GM12878 (cell line): ENCODE measurements around the gene QSOX2. TPM values are rescaled to one million over a fixed set of nuclear protein-coding genes. Genes with fewer than 3 reads are reported as not detected.

Experiments
- ATAC-seq: fragments of 200-7000 bp; cut with Tn5 transposase; 3 replicates; pipeline ENCODE4 v1.9.1; 2020; ENCODE audit warnings: mild to moderate bottlenecking, moderate library complexity
- BruUV-seq: library from RNA; stranded (reverse); fragments of 400-500 nt; replicated peaks from 2 replicates; lab custom pipeline; 2021; lab: Mats Ljungman, UMichigan
- CTCF ChIA-PET: fragments of 300-600 bp; sonication (Branson Sonifier 250); formaldehyde crosslinking; extraction: SDS; loops from one replicate; lab custom pipeline; 2021; ENCODE audit warnings: inconsistent platforms; lab: Yijun Ruan, JAX
- POLR2A ChIA-PET: fragments of 350-600 bp; formaldehyde crosslinking; extraction: SDS; loops from one replicate; lab custom pipeline; 2021; ENCODE audit warnings: inconsistent platforms; lab: Charles Lee
- RAD21 ChIA-PET: fragments of 300-600 bp; sonication (Branson Sonifier 250); formaldehyde crosslinking; loops from one replicate; lab custom pipeline; 2023; ENCODE audit warnings: antibody characterized with exemption; ENCODE audit not compliant: unreplicated experiment; lab: Charles Lee
- SMC1A ChIA-PET: fragments of 300-600 bp; sonication (Branson Sonifier 250); formaldehyde crosslinking; loops from one replicate; lab custom pipeline; 2023; ENCODE audit not compliant: unreplicated experiment, uncharacterized antibody; lab: Charles Lee
- DNase-seq: peaks from one replicate; pipeline ENCODE4 v3.0.0-alpha.2; 2011; ENCODE audit warnings: low read depth, low spot score
- FAIRE-seq: peaks from 3 replicates; lab custom pipeline; 2011; peaks lifted over from hg19 to GRCh38; lab: Jason Lieb, UNC
- H2AFZ ChIP-seq: 2 replicates; pipeline ENCODE4 v1.6.0; 2011; ENCODE audit warnings: low read depth, low read length, control low read depth; ENCODE audit not compliant: control insufficient read depth
- H3K27ac ChIP-seq: 2 replicates; pipeline ENCODE4 v1.5.1; 2011; ENCODE audit warnings: control low read depth; ENCODE audit not compliant: control insufficient read depth, insufficient read depth
- H3K27me3 ChIP-seq, 2 experiments: replicated peaks in 1 of 2; 2 replicates each; pipeline versions ENCODE4 v1.6.0 to v1.6.1; 2011; ENCODE audit warnings: low read length in 1 of 2; ENCODE audit not compliant: control insufficient read depth in 2 of 2, insufficient read depth in 2 of 2
- H3K36me3 ChIP-seq, 2 experiments: 2 replicates each; pipeline ENCODE4 v1.5.1; 2011; ENCODE audit warnings: low read length in 1 of 2; ENCODE audit not compliant: control insufficient read depth in 2 of 2, insufficient read depth in 2 of 2
- H3K4me1 ChIP-seq: 2 replicates; pipeline ENCODE4 v1.6.1; 2011; ENCODE audit warnings: mild to moderate bottlenecking, low read length, moderate library complexity, mixed read lengths; ENCODE audit not compliant: control insufficient read depth, insufficient read depth
- H3K4me2 ChIP-seq: 2 replicates; pipeline ENCODE4 v1.6.0; 2011; ENCODE audit warnings: control low read depth; ENCODE audit not compliant: control insufficient read depth, insufficient read depth
- H3K4me3 ChIP-seq: fragments of 200-600 bp; sonication (generic); 2 replicates; pipeline ENCODE4 v1.5.1; 2016
- H3K79me2 ChIP-seq: 2 replicates; pipeline ENCODE4 v1.6.0; 2011; ENCODE audit warnings: low read length; ENCODE audit not compliant: control insufficient read depth, insufficient read depth
- H3K9ac ChIP-seq: 2 replicates; pipeline ENCODE4 v1.8.0; 2011; ENCODE audit warnings: low read length, control low read depth, mixed read lengths; ENCODE audit not compliant: control insufficient read depth, insufficient read depth
- H3K9me3 ChIP-seq: replicated peaks from 3 replicates; pipeline ENCODE4 v1.5.1; 2011; ENCODE audit warnings: mild to moderate bottlenecking, low read length; ENCODE audit not compliant: control insufficient read depth, insufficient read depth
- H4K20me1 ChIP-seq: 2 replicates; pipeline ENCODE4 v1.6.0; 2011; ENCODE audit not compliant: control insufficient read depth, insufficient read depth
- EP300 ChIP-seq, 2 experiments: fragments of 150-350 bp in 1 of 2; IDR thresholded peaks; 2 replicates each; pipeline ENCODE4 v1.6.1; 2011 to 2012; ENCODE audit warnings: low read depth in 2 of 2, low read length in 2 of 2, borderline replicate concordance in 1 of 2, improper control_type of control experiment in 1 of 2, inconsistent platforms in 1 of 2; ENCODE audit not compliant: control insufficient read depth in 1 of 2
- IKZF1 ChIP-seq: fragments of 450-650 bp; conservative IDR thresholded peaks from 2 replicates; pipeline ENCODE4 v1.6.1; 2017; ENCODE audit warnings: antibody characterized with exemption, mild to moderate bottlenecking
- POU2F2 ChIP-seq: IDR thresholded peaks from 3 replicates; pipeline ENCODE4 v1.6.1; 2011; ENCODE audit warnings: low read depth, mild to moderate bottlenecking, low read length, borderline replicate concordance
- RCOR1 ChIP-seq: conservative IDR thresholded peaks from 2 replicates; pipeline ENCODE4 v1.6.1; 2012; ENCODE audit warnings: low read depth, low read length, improper control_type of control experiment
- RFX5 ChIP-seq: IDR thresholded peaks from 2 replicates; pipeline ENCODE4 v1.6.1; 2011; ENCODE audit warnings: low read depth, low read length, improper control_type of control experiment
- RUNX3 ChIP-seq: IDR thresholded peaks from 2 replicates; pipeline ENCODE4 v1.6.1; 2012; ENCODE audit warnings: low read length, inconsistent platforms
- SP1 ChIP-seq: IDR thresholded peaks from one replicate; pipeline ENCODE4 v1.6.1; 2011; ENCODE audit warnings: low read depth, low read length
- SPI1 ChIP-seq: IDR thresholded peaks from 2 replicates; pipeline ENCODE4 v1.6.1; 2011; ENCODE audit warnings: low read depth, mild to moderate bottlenecking, low read length, moderate library complexity, borderline replicate concordance; ENCODE audit not compliant: insufficient read depth
- YY1 ChIP-seq: IDR thresholded peaks from 2 replicates; pipeline ENCODE4 v1.6.1; 2011; ENCODE audit warnings: low read depth, mild to moderate bottlenecking, low read length
- ZNF207 ChIP-seq: fragments of 450-650 bp; IDR thresholded peaks from 2 replicates; pipeline ENCODE4 v1.6.1; 2014; ENCODE audit warnings: antibody characterized with exemption, mild to moderate bottlenecking, borderline replicate concordance
- ZSCAN29 ChIP-seq: fragments of 450-650 bp; IDR thresholded peaks from 2 replicates; pipeline ENCODE4 v1.6.1; 2017; ENCODE audit warnings: mild to moderate bottlenecking, moderate library complexity
- WGBS: methylation state at CpG from one replicate; pipeline ENCODE4 v1.1.6; 2016; ENCODE audit warnings: low lambda C conversion rate; ENCODE audit not compliant: insufficient replicate concordance, insufficient coverage; ENCODE audit errors: missing lambda C conversion rate; 5-methylcytosine and 5-hydroxymethylcytosine counted together
- in situ Hi-C: fragments of 300-500 bp; cut with MboI; formaldehyde crosslinking; loops from 9 replicates; pipeline ENCODE4 v1.14.3; 2018; ENCODE audit warnings: mixed read lengths
- intact Hi-C: fragments of 100-400 bp; cut with micrococcal nuclease; formaldehyde crosslinking; loops from one replicate; pipeline ENCODE4 v1.14.2; 2022; ENCODE audit not compliant: unreplicated experiment
- polyA plus RNA-seq, 11 experiments: library from polyadenylated mRNA; depleted of rRNA in 4 of 11; unstranded in 6 of 11; stranded (reverse) in 5 of 11; fragments of >200 nt; fragmentation: Nextera tagmentation in 4 of 11; fragmentation: Illumina TruSeq in 1 of 11; extraction: Ambion mirVana in 4 of 11; extraction: Trizol in 1 of 11; gene quantifications; 1 replicate in 1 of 11; 2 replicates in 10 of 11; pipeline versions ENCODE4 v1.2.1 to v1.2.3, GENCODE V29; 2011 to 2016; ENCODE audit warnings: inconsistent platforms in 2 of 11, missing spikeins in 2 of 11, low read depth in 1 of 11
- total RNA-seq, 4 experiments: library from RNA; depleted of rRNA in 3 of 4; stranded (reverse); fragments of >200 nt in 3 of 4; fragmentation: Illumina TruSeq in 1 of 4; extraction: Trizol in 1 of 4; gene quantifications; 2 replicates each; pipeline versions ENCODE4 v1.2.1 to v1.2.3, GENCODE V29; 2013 to 2021
- TF ChIP-seq, protein P1 (sequence below): fragments of 450-650 bp; IDR thresholded peaks from 2 replicates; pipeline ENCODE4 v1.6.1; 2017; ENCODE audit warnings: mild to moderate bottlenecking, moderate library complexity
- TF ChIP-seq, protein P2 (sequence below): fragments of 450-650 bp; IDR thresholded peaks from 2 replicates; pipeline ENCODE4 v1.6.1; 2017; ENCODE audit warnings: mild to moderate bottlenecking

QSOX2 gene
- total and polyA plus RNA-seq, 10 of the 15 experiments (the other 5 are each of a cell fraction or from before 2014, with no cell fraction given): 0.34 to 16.1 (median 8.2) TPM

DNA sequence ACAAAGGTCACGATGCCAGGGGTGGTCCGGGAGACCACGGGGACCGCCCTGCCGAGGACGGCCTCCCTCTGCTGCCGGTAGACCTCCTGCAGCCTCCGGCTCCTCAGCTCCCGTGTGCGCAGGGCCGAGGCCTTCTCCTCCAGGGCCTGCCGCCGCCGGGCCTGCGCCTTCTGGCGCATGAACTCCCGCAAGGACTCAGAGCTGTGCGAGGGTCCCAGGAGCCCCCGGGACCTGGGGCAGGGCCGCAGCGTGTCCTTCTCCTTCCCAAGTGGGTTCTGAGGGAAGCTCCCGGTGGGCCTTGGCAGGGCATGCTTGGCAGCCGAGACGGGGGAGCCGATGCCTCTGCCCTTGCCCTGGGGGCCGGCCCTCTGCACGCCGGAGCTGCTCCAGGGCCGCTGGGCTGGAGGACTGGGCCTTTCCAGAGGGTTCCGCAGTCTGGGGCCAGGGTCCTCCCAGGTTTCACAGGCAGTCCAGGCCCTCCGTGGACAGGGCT is 44.9 kb upstream of the QSOX2 start (continued):
- no peak for TF ChIP-seq POU2F2

DNA sequence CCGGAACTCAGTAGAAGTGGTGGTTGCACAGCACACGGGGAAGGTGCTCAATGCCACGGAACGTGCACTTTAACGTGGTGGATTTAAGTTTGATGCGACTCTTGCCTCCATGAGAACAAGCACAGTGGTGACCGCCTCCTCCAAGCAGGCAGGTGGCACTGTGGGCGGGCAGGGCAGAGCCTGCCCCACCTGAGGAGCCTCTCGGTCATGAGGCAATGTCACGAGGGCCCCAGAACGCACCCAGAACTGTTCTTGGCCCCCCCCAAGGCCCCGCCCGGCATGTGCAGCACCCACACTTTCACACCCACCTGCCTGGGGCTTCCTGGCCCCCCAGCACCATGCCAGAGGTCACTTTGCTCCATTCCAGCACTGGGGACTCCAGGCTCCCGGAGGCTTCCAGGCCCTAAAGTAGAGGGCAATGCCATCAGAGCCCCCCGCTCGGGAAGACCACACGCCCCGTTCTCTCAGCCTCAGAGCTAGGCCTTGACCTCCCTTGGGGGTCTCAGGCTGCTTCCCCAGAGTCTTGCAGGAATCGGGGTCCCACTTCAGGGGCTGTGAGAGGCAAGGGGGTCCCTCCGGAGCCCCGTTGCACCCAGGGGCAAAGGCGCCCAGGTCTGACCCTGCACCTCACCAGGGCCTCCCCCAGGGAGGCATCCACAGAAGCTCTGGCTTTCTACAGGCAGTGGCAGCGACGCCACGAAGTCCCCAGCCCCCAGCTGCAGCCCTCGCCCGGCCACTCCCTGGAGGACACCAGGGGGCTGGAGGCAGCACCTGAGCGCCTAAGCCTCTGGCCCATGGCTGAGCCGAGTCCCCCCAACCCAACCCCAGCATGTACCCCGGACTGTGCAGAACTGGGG is 44.3 kb upstream of the QSOX2 start:
- Histone ChIP-seq H2AFZ (no peak overlapping the region), H3K9me3 (no peaks in the 10 kb centered on the region; the same call in 2 of the 3 replicates), H3K27me3 (no peaks in the 10 kb centered on the region), H3K9ac (no peak overlapping the region), H3K79me2 (no peaks in the 10 kb centered on the region), H3K36me3 (no peaks in the 10 kb centered on the region), H3K4me1 (no peaks in the 10 kb centered on the region), H3K27ac (no peak overlapping the region), H4K20me1 (no peaks in the 10 kb centered on the region), H3K4me3 (no peak overlapping the region), H3K4me2 (no peak overlapping the region)
- no peak for DNase-seq
- FAIRE-seq: no peak
- intact Hi-C loops (loop anchor here (10.0 kb wide), 1 partner anchor 325 kb away; the partner anchor contains the start of gene UBAC1), in situ Hi-C loops (no loop called here)
- ATAC-seq: peak; percentile 72
- no peak for TF ChIP-seq SPI1
- TF ChIP-seq ZSCAN29: no peak
- TF ChIP-seq, protein P1, sequence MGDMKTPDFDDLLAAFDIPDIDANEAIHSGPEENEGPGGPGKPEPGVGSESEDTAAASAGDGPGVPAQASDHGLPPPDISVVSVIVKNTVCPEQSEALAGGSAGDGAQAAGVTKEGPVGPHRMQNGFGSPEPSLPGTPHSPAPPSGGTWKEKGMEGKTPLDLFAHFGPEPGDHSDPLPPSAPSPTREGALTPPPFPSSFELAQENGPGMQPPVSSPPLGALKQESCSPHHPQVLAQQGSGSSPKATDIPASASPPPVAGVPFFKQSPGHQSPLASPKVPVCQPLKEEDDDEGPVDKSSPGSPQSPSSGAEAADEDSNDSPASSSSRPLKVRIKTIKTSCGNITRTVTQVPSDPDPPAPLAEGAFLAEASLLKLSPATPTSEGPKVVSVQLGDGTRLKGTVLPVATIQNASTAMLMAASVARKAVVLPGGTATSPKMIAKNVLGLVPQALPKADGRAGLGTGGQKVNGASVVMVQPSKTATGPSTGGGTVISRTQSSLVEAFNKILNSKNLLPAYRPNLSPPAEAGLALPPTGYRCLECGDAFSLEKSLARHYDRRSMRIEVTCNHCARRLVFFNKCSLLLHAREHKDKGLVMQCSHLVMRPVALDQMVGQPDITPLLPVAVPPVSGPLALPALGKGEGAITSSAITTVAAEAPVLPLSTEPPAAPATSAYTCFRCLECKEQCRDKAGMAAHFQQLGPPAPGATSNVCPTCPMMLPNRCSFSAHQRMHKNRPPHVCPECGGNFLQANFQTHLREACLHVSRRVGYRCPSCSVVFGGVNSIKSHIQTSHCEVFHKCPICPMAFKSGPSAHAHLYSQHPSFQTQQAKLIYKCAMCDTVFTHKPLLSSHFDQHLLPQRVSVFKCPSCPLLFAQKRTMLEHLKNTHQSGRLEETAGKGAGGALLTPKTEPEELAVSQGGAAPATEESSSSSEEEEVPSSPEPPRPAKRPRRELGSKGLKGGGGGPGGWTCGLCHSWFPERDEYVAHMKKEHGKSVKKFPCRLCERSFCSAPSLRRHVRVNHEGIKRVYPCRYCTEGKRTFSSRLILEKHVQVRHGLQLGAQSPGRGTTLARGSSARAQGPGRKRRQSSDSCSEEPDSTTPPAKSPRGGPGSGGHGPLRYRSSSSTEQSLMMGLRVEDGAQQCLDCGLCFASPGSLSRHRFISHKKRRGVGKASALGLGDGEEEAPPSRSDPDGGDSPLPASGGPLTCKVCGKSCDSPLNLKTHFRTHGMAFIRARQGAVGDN: no peak
- TF ChIP-seq, protein P2, sequence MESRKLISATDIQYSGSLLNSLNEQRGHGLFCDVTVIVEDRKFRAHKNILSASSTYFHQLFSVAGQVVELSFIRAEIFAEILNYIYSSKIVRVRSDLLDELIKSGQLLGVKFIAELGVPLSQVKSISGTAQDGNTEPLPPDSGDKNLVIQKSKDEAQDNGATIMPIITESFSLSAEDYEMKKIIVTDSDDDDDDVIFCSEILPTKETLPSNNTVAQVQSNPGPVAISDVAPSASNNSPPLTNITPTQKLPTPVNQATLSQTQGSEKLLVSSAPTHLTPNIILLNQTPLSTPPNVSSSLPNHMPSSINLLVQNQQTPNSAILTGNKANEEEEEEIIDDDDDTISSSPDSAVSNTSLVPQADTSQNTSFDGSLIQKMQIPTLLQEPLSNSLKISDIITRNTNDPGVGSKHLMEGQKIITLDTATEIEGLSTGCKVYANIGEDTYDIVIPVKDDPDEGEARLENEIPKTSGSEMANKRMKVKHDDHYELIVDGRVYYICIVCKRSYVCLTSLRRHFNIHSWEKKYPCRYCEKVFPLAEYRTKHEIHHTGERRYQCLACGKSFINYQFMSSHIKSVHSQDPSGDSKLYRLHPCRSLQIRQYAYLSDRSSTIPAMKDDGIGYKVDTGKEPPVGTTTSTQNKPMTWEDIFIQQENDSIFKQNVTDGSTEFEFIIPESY: no peak
- TF ChIP-seq SP1: no peak
- TF ChIP-seq RUNX3: no peak
- TF ChIP-seq RFX5: no peak
- TF ChIP-seq IKZF1: no peak
- no peak for TF ChIP-seq YY1
- no peak for TF ChIP-seq ZNF207
- TF ChIP-seq EP300 (IDR thresholded peaks at IDR 0.05; ENCODE audit: borderline replicate concordance in 1 of 2, control insufficient read depth in 1 of 2, low read depth in 2 of 2, low read length in 2 of 2): no peak
- no peak for TF ChIP-seq RCOR1
- 57% methylated on average over 28 of the region's 30 CpGs for WGBS
- ChIA-PET POLR2A (no interaction called here), SMC1A (no interaction called here), CTCF (interaction anchor here (0.8 kb wide), 1 partner anchor 121 kb away, joined by 3 read pairs; no protein-coding TSS in a partner anchor), RAD21 (no interaction called here)
- BruUV-seq: no TSS peak
